GM21825 (cell line): ENCODE measurements around the gene ZMIZ1.

Source experiments
- ATAC-seq: cut with Tn5 transposase; IDR thresholded peaks from one replicate; pipeline ENCODE4 v1.9.1; 2021; ENCODE audit warnings: mild to moderate bottlenecking, moderate library complexity; ENCODE audit not compliant: unreplicated experiment

ZMIZ1 gene

DNA sequence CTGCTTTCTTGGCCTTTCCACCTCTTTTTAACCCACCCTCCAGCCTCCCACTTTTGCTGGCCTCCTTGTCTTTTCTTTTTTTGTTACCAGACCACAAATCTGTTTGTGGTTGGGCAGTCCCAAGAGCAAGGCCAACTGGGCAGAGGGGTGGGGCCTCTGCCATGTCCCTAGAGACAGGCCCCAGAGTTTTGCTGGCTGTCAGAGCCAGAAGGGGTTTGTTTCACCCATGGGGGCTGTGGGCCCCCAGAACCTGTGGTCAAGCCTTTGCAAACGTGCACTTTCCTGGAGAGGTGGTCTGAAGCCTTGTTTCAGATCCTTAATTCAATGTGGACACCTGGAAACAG lies 10.3 kb downstream of the ZMIZ1 start:
- no peak for ATAC-seq

DNA sequence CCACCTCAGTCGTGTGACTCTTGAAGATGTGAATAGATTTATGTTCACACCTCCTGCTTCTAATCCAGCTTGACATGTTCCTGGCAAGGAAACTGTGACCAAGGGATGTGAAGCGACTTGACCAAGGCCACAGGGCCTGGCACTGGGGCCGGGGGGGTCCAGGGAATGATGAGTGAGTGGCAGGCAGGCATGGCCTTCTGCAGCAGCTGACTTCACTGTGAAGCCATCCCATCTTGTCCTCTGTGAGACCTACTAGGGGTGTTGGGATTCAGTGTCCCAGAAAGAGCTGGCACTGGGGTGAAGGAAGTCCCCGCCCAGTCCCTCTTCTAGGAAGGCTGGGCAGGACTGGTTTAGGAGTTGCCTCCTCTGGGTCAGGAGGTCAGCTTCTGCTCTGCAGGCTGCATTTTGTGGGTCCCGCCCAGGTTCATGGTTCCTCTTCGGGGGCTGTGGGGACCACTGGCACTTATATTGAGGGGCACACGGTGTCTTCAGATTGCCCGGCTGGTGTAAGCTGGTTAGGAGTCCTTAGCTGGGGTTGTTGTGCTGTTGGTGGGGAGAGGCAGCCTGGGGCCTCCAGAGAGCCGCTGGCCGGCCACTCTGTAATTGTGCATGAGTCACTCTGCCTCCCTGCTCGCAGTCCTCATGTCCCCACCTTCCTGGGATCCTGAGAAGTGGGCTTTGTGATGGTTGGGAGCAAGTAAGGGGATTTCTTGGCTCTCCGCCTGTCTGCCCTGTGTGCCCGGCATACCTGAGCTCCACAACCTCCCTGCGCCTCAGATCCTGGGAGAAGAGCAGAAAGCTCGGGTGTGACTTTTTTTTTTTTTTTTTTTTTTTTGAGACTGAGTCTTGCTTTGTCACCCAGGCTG lies 11.0 kb downstream of the ZMIZ1 start:
- no peak for ATAC-seq

GRCh38 chr10:79081353-79082034 lies 12.7 kb downstream of the ZMIZ1 start:
- no peak for ATAC-seq

DNA sequence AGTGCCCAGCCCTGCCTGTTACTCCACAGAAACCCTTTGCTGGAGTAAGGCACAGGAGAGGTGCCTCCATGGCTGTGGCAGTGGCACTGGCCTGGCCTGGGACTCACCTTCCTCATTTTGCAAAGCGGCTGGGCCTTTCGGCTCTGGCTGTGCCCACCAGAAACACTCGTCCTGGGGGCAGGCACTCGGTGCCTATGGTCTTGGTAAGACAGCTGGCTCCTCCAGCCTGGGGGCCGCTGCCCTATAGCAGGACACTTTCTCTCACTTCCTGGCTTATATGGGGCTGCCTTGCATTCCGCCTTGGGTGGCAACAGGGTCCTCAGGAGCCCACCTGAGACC lies 13.2 kb downstream of the ZMIZ1 start:
- no peak for ATAC-seq

- ATAC-seq, result no peak
Observed at GRCh38 chr10:79082631-79083596, 14.1 kb downstream of the ZMIZ1 start.

DNA sequence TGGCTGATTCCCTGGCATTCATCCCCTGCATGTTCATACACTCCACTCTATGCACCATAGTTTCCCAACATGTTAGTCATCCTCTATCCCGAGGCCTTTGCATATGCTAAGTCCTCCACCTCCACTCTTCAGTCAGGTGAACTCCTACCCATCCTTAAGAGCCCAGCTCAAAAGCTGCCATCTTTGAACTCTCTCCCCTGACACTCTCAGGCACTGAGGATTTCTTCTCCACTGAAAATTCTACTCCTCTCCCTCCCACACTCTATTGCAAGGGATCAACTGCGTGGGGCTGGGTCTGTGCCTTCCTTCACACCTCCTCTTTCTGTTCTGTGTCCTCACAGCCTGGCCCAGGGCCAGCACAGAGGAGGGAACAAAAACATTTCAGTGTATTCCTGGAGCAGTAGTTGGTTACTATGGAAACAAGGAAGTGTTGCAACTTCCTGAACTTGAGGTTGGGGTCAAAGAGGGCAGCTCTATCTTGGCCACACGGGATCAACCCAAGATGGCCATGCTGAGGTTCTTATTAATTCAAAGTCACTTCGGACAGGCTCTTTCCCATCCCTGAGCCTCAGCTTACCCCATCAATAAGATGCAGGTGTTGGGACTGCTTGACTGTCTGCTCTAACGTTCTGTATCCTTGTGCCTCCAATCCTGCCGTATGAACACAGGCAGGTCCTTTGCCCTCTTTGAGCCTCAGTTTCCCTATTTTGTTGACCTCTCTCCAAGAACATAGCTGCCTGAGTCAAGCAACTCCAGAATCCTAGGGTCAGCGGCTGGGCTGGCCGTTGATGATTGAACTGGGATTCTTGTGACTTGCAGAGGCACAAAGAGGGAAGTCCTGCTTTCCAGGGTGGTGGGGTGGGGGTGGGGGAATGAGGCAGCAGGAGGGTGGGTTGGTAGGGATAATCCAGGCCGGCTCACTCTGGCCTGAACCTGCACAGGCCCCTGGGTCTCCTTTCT lies 15.5 kb downstream of the ZMIZ1 start:
- no peak for ATAC-seq

- ATAC-seq, result no peak
Observed at GRCh38 chr10:79084972-79085597, 16.3 kb downstream of the ZMIZ1 start.

- ATAC-seq, result no peak
Observed at GRCh38 chr10:79086822-79087221, 18.1 kb downstream of the ZMIZ1 start.

DNA sequence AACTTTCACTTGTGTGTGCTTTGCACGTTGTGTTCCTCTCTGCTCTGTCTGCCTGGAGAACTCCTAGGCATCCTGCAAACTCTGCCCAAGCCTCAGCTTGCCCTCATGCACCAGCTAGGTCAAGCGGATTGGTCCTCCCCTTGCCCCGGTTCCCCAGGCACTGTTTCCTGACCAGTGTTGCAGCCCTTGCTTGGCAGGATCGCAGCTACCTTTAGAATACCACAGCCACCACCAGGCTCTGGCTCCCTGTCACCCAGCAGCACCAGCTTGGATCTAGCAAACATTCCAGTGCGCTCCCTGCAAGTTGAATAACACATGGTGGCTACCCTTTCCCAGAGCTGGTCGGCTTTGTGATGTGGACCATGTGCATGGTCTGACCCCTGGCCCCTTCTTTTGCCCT lies 19.0 kb downstream of the ZMIZ1 start:
- no peak for ATAC-seq

GRCh38 chr10:79088176-79088575 lies 19.4 kb downstream of the ZMIZ1 start:
- ATAC-seq, result no peak

DNA sequence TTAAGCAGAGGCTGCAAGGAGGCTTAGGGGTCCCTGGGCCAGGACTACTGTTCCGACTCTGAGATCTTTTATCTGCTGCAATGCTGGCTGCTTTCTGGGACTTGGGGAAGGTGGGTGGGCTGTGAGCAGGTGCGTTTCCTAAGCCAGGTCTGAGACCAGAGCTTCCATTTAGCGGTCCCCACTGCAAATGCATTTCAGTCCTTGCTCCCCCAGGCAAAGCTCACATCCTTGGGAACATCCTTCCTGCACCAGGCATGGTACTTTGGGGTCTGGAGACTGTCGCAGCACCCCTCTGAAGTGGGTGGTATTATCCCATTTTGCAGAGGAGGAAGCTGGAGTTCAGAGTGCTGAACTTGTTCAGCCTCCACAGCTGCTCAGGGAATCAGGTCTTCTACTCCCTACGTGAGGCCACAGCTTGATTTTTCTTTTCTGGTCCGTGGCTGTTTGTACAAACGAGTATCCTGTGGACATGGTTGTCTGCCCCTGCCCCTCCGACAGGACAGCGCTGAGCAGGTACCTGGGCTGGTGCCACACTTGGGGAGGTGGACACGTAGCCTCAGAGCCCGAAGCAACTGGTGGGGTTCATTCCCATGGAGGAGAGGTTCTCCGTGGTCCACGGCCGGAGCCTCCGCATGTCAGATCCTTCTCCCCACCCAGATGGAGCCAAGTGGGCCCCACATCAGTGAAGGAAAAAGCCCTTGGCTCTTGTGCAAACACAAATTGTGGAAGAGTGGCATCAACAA lies 20.0 kb downstream of the ZMIZ1 start:
- no peak for ATAC-seq

GRCh38 chr10:79089632-79090031 lies 20.9 kb downstream of the ZMIZ1 start:
- no peak for ATAC-seq

- no peak for ATAC-seq
Observed at GRCh38 chr10:79090134-79090803, 21.5 kb downstream of the ZMIZ1 start.

DNA sequence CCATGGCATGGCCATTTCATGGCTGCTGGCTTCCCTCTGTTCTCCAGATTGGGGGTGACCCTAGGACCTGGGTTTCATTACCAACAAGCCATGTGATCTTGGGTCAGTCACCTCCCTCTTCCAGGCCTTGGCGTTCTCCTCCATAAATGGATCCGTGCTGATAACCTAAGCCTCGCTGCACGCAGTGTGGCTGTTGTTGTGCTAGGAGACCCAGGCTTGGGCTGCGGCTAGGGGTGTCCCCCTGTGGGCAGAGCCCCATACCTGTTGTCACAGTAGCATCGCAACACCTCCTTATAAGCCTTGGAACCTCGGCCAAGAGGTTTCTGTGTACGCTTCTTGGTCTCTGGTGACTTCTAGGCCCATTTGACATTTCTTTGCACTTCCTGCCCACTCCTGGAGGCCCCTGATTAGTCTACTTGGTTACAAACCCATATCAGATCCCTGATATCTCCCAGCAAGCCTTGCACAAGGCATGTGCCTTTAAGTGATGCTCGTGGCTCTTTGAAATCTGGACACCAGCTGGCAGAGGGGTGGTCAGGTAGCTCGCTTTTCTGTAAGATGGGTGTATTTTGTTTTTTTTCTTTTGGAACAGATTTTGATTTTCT lies 23.6 kb downstream of the ZMIZ1 start:
- ATAC-seq, result no peak

DNA sequence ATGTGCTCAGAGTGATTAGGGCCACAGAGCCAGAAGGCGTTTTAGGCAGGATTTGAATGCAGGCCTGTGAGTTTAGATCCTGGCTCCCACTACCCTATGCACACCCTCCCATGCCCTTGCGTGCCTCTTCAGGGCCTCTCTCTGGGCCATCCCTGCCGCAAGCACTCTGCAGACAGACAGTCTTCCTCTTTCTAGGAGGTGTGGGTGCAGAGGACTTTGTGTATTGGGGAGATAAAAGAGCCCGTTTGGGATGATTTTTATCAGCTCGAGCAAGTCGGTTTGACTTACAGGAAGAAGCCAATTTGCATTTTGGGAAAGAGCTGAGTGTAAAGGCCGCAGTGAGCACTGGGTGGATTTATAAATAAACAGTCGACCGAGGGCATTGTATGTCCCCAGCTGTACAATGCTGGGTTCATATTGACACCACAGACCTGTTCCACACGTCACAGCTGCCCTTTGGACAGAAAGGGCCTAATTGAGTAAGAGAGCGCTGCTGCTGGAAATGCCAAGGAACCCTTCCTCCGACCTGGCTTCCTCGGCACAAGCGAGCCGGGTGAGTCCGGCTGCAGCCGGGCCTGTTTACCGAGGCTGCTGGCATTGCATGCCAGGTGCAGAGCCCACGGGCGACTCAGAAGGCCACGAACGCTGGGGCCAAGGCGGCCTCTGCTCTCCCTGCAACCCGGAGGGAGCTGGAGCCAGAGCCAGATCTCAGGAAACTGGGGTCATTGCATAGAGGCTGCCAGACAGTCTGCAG lies 25.1 kb downstream of the ZMIZ1 start:
- no peak for ATAC-seq

GRCh38 chr10:79094412-79095175 lies 25.8 kb downstream of the ZMIZ1 start:
- ATAC-seq, result no peak

DNA sequence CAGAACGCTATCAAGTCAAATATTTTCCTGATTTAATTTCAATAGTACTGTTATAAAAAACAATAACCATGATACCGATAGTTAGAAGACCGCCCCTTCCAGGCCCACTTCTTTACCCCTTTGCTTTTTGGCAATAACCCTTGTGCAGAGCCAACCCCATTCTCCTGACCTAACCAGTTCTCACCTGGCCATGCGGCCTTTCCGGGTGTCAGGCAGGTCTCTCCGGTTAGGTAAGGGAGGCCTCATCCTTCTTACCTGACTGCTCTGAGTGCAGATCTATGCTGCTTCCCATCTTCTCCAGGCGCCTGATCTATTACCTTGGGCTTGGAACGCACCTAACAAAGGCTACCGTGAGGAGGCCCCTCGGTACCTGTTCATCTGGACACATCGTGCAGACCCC lies 26.6 kb downstream of the ZMIZ1 start:
- no peak for ATAC-seq
